GM23338 (cell line): Measurements from ENCODE around the gene SLC9A8. TPM values are rescaled to one million over a fixed set of nuclear protein-coding genes. Genes with fewer than 3 reads are reported as not detected.

Source experiments
- ATAC-seq: fragments of 200-7000 bp; cut with Tn5 transposase; 3 replicates; pipeline ENCODE4 v1.9.1; 2020
- DNase-seq: peaks from one replicate; pipeline ENCODE4 v3.0.0-alpha.2; 2015; ENCODE audit warnings: low spot score
- H2AFZ ChIP-seq: fragments of 200-600 bp; sonication (generic); 2 replicates; pipeline ENCODE4 v1.8.0; 2016; ENCODE audit warnings: antibody characterized with exemption, mild to moderate bottlenecking, moderate library complexity
- H3F3A ChIP-seq: fragments of 200-600 bp; sonication (generic); replicated peaks from 2 replicates; pipeline ENCODE4 v1.8.0; 2017; ENCODE audit warnings: antibody characterized with exemption, mixed run types, low read depth
- H3K27ac ChIP-seq: fragments of 200-600 bp; sonication (generic); 2 replicates; pipeline ENCODE4 v1.6.1; 2016; ENCODE audit warnings: low read depth
- H3K27me3 ChIP-seq: fragments of 200-600 bp; sonication (generic); 2 replicates; pipeline ENCODE4 v1.8.0; 2016; ENCODE audit warnings: mild to moderate bottlenecking, mixed run types, moderate library complexity; ENCODE audit not compliant: insufficient read depth
- H3K36me3 ChIP-seq: fragments of 200-600 bp; sonication (generic); 2 replicates; pipeline ENCODE4 v1.8.0; 2016; ENCODE audit warnings: mild to moderate bottlenecking; ENCODE audit not compliant: insufficient read depth
- H3K4me1 ChIP-seq: fragments of 200-600 bp; sonication (generic); 2 replicates; pipeline ENCODE4 v1.8.0; 2016; ENCODE audit warnings: mild to moderate bottlenecking, moderate library complexity; ENCODE audit not compliant: insufficient read depth
- H3K4me2 ChIP-seq: fragments of 200-600 bp; sonication (generic); 2 replicates; pipeline ENCODE4 v1.7.1; 2017; ENCODE audit warnings: mixed run types
- H3K4me3 ChIP-seq: fragments of 200-600 bp; sonication (generic); 2 replicates; pipeline ENCODE4 v1.6.1; 2016; ENCODE audit warnings: mixed run types
- H3K79me2 ChIP-seq: fragments of 200-600 bp; sonication (generic); replicated peaks from 2 replicates; pipeline ENCODE4 v1.8.0; 2017; ENCODE audit warnings: mild to moderate bottlenecking; ENCODE audit not compliant: insufficient read depth
- H3K9me2 ChIP-seq: fragments of 200-600 bp; sonication (generic); 2 replicates; pipeline ENCODE4 v1.8.0; 2017; ENCODE audit not compliant: insufficient read depth
- H4K20me1 ChIP-seq: fragments of 200-600 bp; sonication (generic); replicated peaks from 2 replicates; pipeline ENCODE4 v1.8.0; 2017; ENCODE audit warnings: mild to moderate bottlenecking; ENCODE audit not compliant: insufficient read depth
- H3K27ac Mint-ChIP-seq: 2 replicates; pipeline ENCODE4 v1.8.0; 2020; ENCODE audit warnings: inconsistent platforms, mild to moderate bottlenecking, moderate library complexity, mixed read lengths
- H3K27me3 Mint-ChIP-seq: 3 replicates; pipeline ENCODE4 v1.8.0; 2022; ENCODE audit warnings: low read depth, mild to moderate bottlenecking, moderate library complexity, mixed read lengths, inconsistent platforms; ENCODE audit not compliant: insufficient read depth, poor library complexity
- H3K36me3 Mint-ChIP-seq: 3 replicates; pipeline ENCODE4 v1.8.0; 2021; ENCODE audit warnings: low read depth, mild to moderate bottlenecking, inconsistent platforms, moderate library complexity, mixed read lengths
- H3K4me1 Mint-ChIP-seq: 3 replicates; pipeline ENCODE4 v1.8.0; 2020; ENCODE audit warnings: mild to moderate bottlenecking, inconsistent platforms, mixed read lengths
- H3K4me3 Mint-ChIP-seq: 3 replicates; pipeline ENCODE4 v1.8.0; 2021; ENCODE audit warnings: moderate library complexity, mild to moderate bottlenecking, inconsistent platforms, mixed read lengths
- H3K9me3 Mint-ChIP-seq: 3 replicates; pipeline ENCODE4 v1.8.0; 2020; ENCODE audit warnings: moderate library complexity, mild to moderate bottlenecking, inconsistent platforms, mixed read lengths
- CREB1 ChIP-seq: fragments of 250-450 bp; sonication (Bioruptor Pico); IDR thresholded peaks from 2 replicates; pipeline ENCODE4 v1.5.0; 2020; ENCODE audit warnings: low read depth, mild to moderate bottlenecking, moderate library complexity
- JUNB ChIP-seq: IDR thresholded peaks from one replicate; pipeline ENCODE4 v1.6.1; 2016; ENCODE audit warnings: antibody characterized with exemption; ENCODE audit not compliant: unreplicated experiment
- NANOG ChIP-seq: IDR thresholded peaks from 2 replicates; pipeline ENCODE4 v1.6.1; 2016; ENCODE audit warnings: antibody characterized with exemption, borderline replicate concordance
- POLR2AphosphoS5 ChIP-seq: IDR thresholded peaks from 2 replicates; pipeline ENCODE4 v1.6.1; 2016; ENCODE audit warnings: antibody characterized with exemption, low read depth
- STAT1 ChIP-seq: IDR thresholded peaks from one replicate; pipeline ENCODE4 v1.6.1; 2016; ENCODE audit warnings: antibody characterized with exemption; ENCODE audit not compliant: unreplicated experiment
- ZNF114 ChIP-seq: fragments of 250-450 bp; sonication (Bioruptor Pico); IDR thresholded peaks from 2 replicates; pipeline ENCODE4 v1.5.0; 2020; ENCODE audit warnings: mild to moderate bottlenecking, moderate library complexity
- ZNF331 ChIP-seq: fragments of 250-450 bp; sonication (Bioruptor Pico); IDR thresholded peaks from 2 replicates; pipeline ENCODE4 v1.5.0; 2020; ENCODE audit warnings: low read depth, mild to moderate bottlenecking, moderate library complexity
- polyA plus RNA-seq: library from polyadenylated mRNA; unstranded; fragments of >200 nt; fragmentation: Nextera tagmentation; extraction: Ambion mirVana; gene quantifications from 2 replicates; pipeline ENCODE4 v1.2.1, GENCODE V29; 2016
- total RNA-seq: library from RNA; depleted of rRNA; stranded (reverse); fragments of >200 nt; shearing (Covaris generic); gene quantifications from 2 replicates; pipeline ENCODE4 v1.2.3, GENCODE V29; 2014
- TF ChIP-seq, protein P1 (sequence below), 2 experiments: fragments of 200-600 bp in 1 of 2; sonication (generic) in 1 of 2; conservative IDR thresholded peaks; 2 replicates each; pipeline versions ENCODE4 v1.5.1 to v1.6.1; 2016 to 2017; ENCODE audit warnings: antibody characterized with exemption in 2 of 2, low read depth in 2 of 2, mild to moderate bottlenecking in 2 of 2, moderate library complexity in 1 of 2
- TF ChIP-seq, protein P2 (sequence below): IDR thresholded peaks from 2 replicates; pipeline ENCODE4 v1.6.1; 2016; ENCODE audit warnings: antibody characterized with exemption

SLC9A8 gene
- total and polyA plus RNA-seq, 2 experiments from 2014 or later = 2.6 to 6.4 TPM

DNA sequence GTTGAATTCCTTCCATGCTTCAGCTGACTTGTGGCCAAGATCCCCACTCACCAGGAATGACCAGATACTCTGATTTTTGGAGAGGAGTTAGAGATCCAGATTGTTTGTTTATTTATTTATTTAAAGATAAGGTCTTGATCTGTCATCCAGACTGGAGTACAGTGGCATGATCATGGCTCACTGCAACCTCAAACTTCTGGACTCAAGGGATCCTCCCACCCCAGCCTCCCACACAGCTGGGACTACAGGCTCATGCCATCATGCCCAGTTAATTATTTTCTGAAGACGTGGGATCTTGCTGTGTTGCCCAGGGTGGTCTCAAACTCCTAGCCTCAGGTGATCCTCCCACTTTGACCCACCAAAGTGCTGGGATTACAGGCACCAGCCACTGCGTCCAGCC lies 106.8 kb downstream of the SLC9A8 start (continued):
- TF ChIP-seq, protein P1, sequence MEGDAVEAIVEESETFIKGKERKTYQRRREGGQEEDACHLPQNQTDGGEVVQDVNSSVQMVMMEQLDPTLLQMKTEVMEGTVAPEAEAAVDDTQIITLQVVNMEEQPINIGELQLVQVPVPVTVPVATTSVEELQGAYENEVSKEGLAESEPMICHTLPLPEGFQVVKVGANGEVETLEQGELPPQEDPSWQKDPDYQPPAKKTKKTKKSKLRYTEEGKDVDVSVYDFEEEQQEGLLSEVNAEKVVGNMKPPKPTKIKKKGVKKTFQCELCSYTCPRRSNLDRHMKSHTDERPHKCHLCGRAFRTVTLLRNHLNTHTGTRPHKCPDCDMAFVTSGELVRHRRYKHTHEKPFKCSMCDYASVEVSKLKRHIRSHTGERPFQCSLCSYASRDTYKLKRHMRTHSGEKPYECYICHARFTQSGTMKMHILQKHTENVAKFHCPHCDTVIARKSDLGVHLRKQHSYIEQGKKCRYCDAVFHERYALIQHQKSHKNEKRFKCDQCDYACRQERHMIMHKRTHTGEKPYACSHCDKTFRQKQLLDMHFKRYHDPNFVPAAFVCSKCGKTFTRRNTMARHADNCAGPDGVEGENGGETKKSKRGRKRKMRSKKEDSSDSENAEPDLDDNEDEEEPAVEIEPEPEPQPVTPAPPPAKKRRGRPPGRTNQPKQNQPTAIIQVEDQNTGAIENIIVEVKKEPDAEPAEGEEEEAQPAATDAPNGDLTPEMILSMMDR (conservative IDR thresholded peaks at IDR 0.05; ENCODE audit: low read depth in 2 of 2) = no peak

DNA sequence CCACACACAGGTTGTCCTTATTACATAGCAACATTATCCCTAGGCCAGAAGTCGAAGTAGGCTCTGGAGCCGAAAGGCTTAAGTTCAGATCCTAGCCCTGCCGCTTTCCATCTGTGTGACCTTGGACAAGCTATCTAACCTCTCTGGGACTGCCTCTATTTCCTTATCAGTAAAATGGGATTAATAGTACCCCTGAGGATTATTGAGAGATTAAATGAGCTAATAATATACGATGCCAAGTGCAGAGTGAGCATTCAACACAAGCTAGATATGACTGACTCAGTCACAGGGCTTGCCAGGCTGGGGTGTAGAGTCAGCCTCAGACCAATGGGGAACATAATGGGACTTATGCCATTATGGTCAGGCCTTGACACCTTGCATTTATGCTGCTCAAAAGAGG lies 111.6 kb downstream of the SLC9A8 start:
- TF ChIP-seq STAT1 = no peak
- TF ChIP-seq POLR2AphosphoS5 = no peak
- TF ChIP-seq, protein P2, sequence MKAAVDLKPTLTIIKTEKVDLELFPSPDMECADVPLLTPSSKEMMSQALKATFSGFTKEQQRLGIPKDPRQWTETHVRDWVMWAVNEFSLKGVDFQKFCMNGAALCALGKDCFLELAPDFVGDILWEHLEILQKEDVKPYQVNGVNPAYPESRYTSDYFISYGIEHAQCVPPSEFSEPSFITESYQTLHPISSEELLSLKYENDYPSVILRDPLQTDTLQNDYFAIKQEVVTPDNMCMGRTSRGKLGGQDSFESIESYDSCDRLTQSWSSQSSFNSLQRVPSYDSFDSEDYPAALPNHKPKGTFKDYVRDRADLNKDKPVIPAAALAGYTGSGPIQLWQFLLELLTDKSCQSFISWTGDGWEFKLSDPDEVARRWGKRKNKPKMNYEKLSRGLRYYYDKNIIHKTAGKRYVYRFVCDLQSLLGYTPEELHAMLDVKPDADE = no peak
- TF ChIP-seq CREB1 = no peak
- no peak for TF ChIP-seq ZNF114
- TF ChIP-seq ZNF331 = no peak
- TF ChIP-seq, protein P1 (conservative IDR thresholded peaks at IDR 0.05; ENCODE audit: low read depth in 2 of 2) = no peak
- no peak for TF ChIP-seq JUNB
- TF ChIP-seq NANOG = no peak
- H3K36me3 Mint-ChIP-seq = no peaks in the 10 kb centered on the region
- H3K27ac Mint-ChIP-seq = no peak overlapping the region

DNA sequence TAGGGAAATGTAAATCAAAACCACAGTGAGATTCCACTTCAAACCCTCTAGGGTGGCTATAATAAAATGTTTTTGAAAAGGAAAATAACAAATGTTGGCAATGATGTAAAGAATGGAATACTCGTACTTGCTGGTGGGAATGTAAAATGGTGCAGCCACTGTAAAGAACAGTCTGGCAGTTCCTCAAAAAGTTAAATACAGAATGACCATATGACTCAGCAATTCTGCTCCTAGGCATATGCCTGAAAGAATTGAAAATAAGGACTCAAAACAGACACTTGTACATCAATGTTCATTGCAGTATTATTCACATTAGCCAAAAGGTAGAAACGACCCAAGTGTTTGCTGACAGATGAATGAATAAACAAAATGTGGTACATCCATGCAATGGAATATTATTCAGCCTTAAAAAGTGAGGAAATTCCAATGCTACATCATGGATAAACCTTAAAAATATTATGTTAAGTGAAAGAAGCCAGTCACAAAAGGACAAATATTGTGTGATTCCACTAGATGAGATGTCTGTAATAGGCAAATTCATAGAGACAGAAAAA lies 113.3 kb downstream of the SLC9A8 start:
- H3K27me3 Mint-ChIP-seq = peaks cover 6% of the 10 kb centered on the region
- Histone ChIP-seq H3K4me2 (no peak overlapping the region), H3K36me3 (no peaks in the 10 kb centered on the region), H4K20me1 (no peaks in the 10 kb centered on the region), H3K4me1 (no peaks in the 10 kb centered on the region), H2AFZ (no peak overlapping the region), H3F3A (no peaks in the 10 kb centered on the region), H3K27me3 (no peaks in the 10 kb centered on the region), H3K27ac (no peak overlapping the region), H3K79me2 (no peaks in the 10 kb centered on the region), H3K4me3 (no peak overlapping the region), H3K9me2 (no peaks in the 10 kb centered on the region)
- 0 out of 3 replicates have a peak, but pooled peaks cover 2% of the 10 kb centered on the region for H3K4me1 Mint-ChIP-seq
- DNase-seq (no peak), ATAC-seq (no peak)
- no peaks in the 10 kb centered on the region for H3K36me3 Mint-ChIP-seq
- no peak overlapping the region for H3K4me3 Mint-ChIP-seq
- H3K9me3 Mint-ChIP-seq = 0 out of 3 replicates have a peak, but pooled peaks cover 4% of the 10 kb centered on the region
- H3K27ac Mint-ChIP-seq = no peak overlapping the region
- no peak for TF ChIP-seq JUNB

More for the DNA sequence above, 111.6 kb downstream of the SLC9A8 start:
- H3K79me2 ChIP-seq = no peaks in the 10 kb centered on the region
- no peak for DNase-seq
- H3K4me3 Mint-ChIP-seq = no peak overlapping the region
- H3F3A ChIP-seq = no peaks in the 10 kb centered on the region
- no peaks in the 10 kb centered on the region for H3K36me3 ChIP-seq
- H3K4me2 ChIP-seq = no peak overlapping the region
- H3K4me3 ChIP-seq = no peak overlapping the region
- no peaks in the 10 kb centered on the region for H3K4me1 ChIP-seq
- no peaks in the 10 kb centered on the region for H4K20me1 ChIP-seq
- no peak overlapping the region for H2AFZ ChIP-seq
- 0 out of 3 replicates have a peak, but pooled peaks cover 2% of the 10 kb centered on the region for H3K4me1 Mint-ChIP-seq
- no peak overlapping the region for H3K27ac ChIP-seq
- no peaks in the 10 kb centered on the region for H3K9me2 ChIP-seq
- 0 out of 3 replicates have a peak, but pooled peaks cover 4% of the 10 kb centered on the region for H3K9me3 Mint-ChIP-seq
- no peak for ATAC-seq
- H3K27me3 Mint-ChIP-seq = peaks cover 10% of the 10 kb centered on the region
- no peaks in the 10 kb centered on the region for H3K27me3 ChIP-seq
